SK-N-SH (cell line): ENCODE results near the gene FLYWCH1. TPM values are rescaled to one million over a fixed set of nuclear protein-coding genes. Genes with fewer than 3 reads are reported as not detected.

Experiments
- CTCF ChIA-PET: fragments of 300-600, 350-600 bp; formaldehyde crosslinking; extraction: SDS; loops from one replicate; lab custom pipeline; 2021; lab: Yijun Ruan, JAX
- POLR2A ChIA-PET: fragments of 350-600 bp; sonication (Branson Sonifier 250); formaldehyde crosslinking; extraction: SDS; loops from one replicate; lab custom pipeline; 2020; ENCODE audit warnings: antibody characterized with exemption, inconsistent platforms; lab: Yijun Ruan, JAX
- DNase-seq: peaks from one replicate; pipeline ENCODE4 v3.0.0; 2012
- H2AFZ ChIP-seq: fragments of 200-600 bp; sonication (generic); 2 replicates; pipeline ENCODE4 v1.8.1; 2016; ENCODE audit warnings: antibody characterized with exemption, mild to moderate bottlenecking, low read depth
- H3F3A ChIP-seq: fragments of 200-600 bp; sonication (generic); replicated peaks from 2 replicates; pipeline ENCODE3; 2016; ENCODE audit warnings: antibody characterized with exemption, mild to moderate bottlenecking; ENCODE audit not compliant: insufficient read depth
- H3K27ac ChIP-seq, 2 experiments: fragments of 200-500 bp in 1 of 2; fragments of 200-600 bp in 1 of 2; sonication (Bioruptor generic) in 1 of 2; sonication (generic), shearing (Covaris generic) in 1 of 2; 2 replicates each; pipeline versions ENCODE4 v1.5.1 to v1.6.1; 2014 to 2016; ENCODE audit warnings: low read depth in 2 of 2, inconsistent platforms in 1 of 2, low read length in 1 of 2, mild to moderate bottlenecking in 1 of 2, mixed read lengths in 1 of 2
- H3K27me3 ChIP-seq: fragments of 200-600 bp; sonication (generic), shearing (Covaris generic); 2 replicates; pipeline ENCODE4 v1.6.1; 2016; ENCODE audit warnings: mixed run types; ENCODE audit not compliant: insufficient read depth
- H3K36me3 ChIP-seq, 2 experiments: fragments of 200-500 bp in 1 of 2; fragments of 200-600 bp in 1 of 2; sonication (Bioruptor generic) in 1 of 2; sonication (generic) in 1 of 2; replicated peaks in 1 of 2; 2 replicates each; pipeline versions ENCODE3 to v1.5.1; 2014 to 2016; ENCODE audit warnings: low read length in 1 of 2, mild to moderate bottlenecking in 1 of 2; ENCODE audit not compliant: insufficient read depth in 2 of 2, control insufficient read depth in 1 of 2
- H3K4me1 ChIP-seq, 2 experiments: fragments of 200-500 bp in 1 of 2; fragments of 200-600 bp in 1 of 2; sonication (Bioruptor generic) in 1 of 2; sonication (generic), shearing (Covaris generic) in 1 of 2; 2 replicates each; pipeline versions ENCODE4 v1.5.1 to v1.6.1; 2014 to 2016; ENCODE audit warnings: low read depth in 1 of 2, low read length in 1 of 2, mixed run types in 1 of 2; ENCODE audit not compliant: insufficient read depth in 2 of 2, control insufficient read depth in 1 of 2
- H3K4me2 ChIP-seq: fragments of 200-600 bp; sonication (generic), shearing (Covaris generic); 2 replicates; pipeline ENCODE4 v1.6.1; 2017; ENCODE audit warnings: mixed run types
- H3K4me3 ChIP-seq, 2 experiments: fragments of 200-500 bp in 1 of 2; fragments of 200-600 bp in 1 of 2; sonication (Bioruptor generic) in 1 of 2; sonication (generic), shearing (Covaris generic) in 1 of 2; 2 replicates each; pipeline versions ENCODE4 v1.5.1 to v1.8.1; 2014 to 2016; ENCODE audit warnings: low read depth in 2 of 2, inconsistent platforms in 1 of 2, low read length in 1 of 2, mild to moderate bottlenecking in 1 of 2, mixed read lengths in 1 of 2, moderate library complexity in 1 of 2
- H3K79me2 ChIP-seq: fragments of 200-600 bp; sonication (generic); 2 replicates; pipeline ENCODE4 v1.8.1; 2017; ENCODE audit warnings: mild to moderate bottlenecking; ENCODE audit not compliant: insufficient read depth
- H3K9ac ChIP-seq: fragments of 200-600 bp; sonication (generic); 2 replicates; pipeline ENCODE4 v1.6.1; 2017; ENCODE audit warnings: mixed run types
- H3K9me2 ChIP-seq: fragments of 200-600 bp; sonication (generic); 2 replicates; pipeline ENCODE4 v1.6.1; 2017; ENCODE audit warnings: mixed run types
- H3K9me3 ChIP-seq: fragments of 200-600 bp; sonication (generic); 2 replicates; pipeline ENCODE4 v1.6.1; 2017; ENCODE audit warnings: mixed run types, mild to moderate bottlenecking, moderate library complexity
- H4K20me1 ChIP-seq: fragments of 200-600 bp; sonication (generic); 2 replicates; pipeline ENCODE4 v1.6.1; 2017; ENCODE audit warnings: mild to moderate bottlenecking, mixed run types; ENCODE audit not compliant: insufficient read depth
- CHD2 ChIP-seq: fragments of 150-350 bp; IDR thresholded peaks from 2 replicates; pipeline ENCODE4 v1.6.1; 2018; ENCODE audit warnings: low read length; ENCODE audit not compliant: partially characterized antibody
- ELF1 ChIP-seq: IDR thresholded peaks from 2 replicates; pipeline ENCODE4 v1.4.0; 2012
- EZH2phosphoT487 ChIP-seq: fragments of 200-600 bp; sonication (generic); IDR thresholded peaks from 2 replicates; pipeline ENCODE4 v1.6.1; 2017; ENCODE audit warnings: low read depth, mixed run types, mild to moderate bottlenecking, antibody characterized with exemption, moderate library complexity, borderline replicate concordance
- FOXM1 ChIP-seq: IDR thresholded peaks from 2 replicates; pipeline ENCODE4 v1.4.0; 2012; ENCODE audit warnings: low read depth, mild to moderate bottlenecking
- GABPA ChIP-seq: IDR thresholded peaks from 2 replicates; pipeline ENCODE4 v1.4.0; 2012; ENCODE audit warnings: low read depth, mild to moderate bottlenecking
- GATA2 ChIP-seq: sonication (generic); formaldehyde crosslinking; IDR thresholded peaks from 2 replicates; pipeline ENCODE4 v1.5.0; 2020; ENCODE audit warnings: mild to moderate bottlenecking, missing genetic modification reagents
- MEF2A ChIP-seq: IDR thresholded peaks from 2 replicates; pipeline ENCODE4 v1.4.0; 2012; ENCODE audit warnings: low read depth, borderline replicate concordance
- MXI1 ChIP-seq: IDR thresholded peaks from 2 replicates; pipeline ENCODE4 v1.6.1; 2012; ENCODE audit warnings: mild to moderate bottlenecking, low read depth, low read length, improper control_type of control experiment
- NRF1 ChIP-seq: IDR thresholded peaks from 2 replicates; pipeline ENCODE4 v1.6.1; 2012; ENCODE audit warnings: low read depth, mild to moderate bottlenecking, low read length
- PBX3 ChIP-seq: IDR thresholded peaks from 2 replicates; pipeline ENCODE4; 2012
- POLR2AphosphoS5 ChIP-seq: IDR thresholded peaks from 2 replicates; pipeline ENCODE4 v1.6.1; 2012; ENCODE audit warnings: low read depth, low read length
- REST ChIP-seq: IDR thresholded peaks from 2 replicates; pipeline ENCODE4 v1.6.1; 2012; ENCODE audit warnings: mild to moderate bottlenecking, low read depth, low read length, moderate library complexity
- RFX5 ChIP-seq: IDR thresholded peaks from 2 replicates; pipeline ENCODE4 v1.6.1; 2012; ENCODE audit warnings: mild to moderate bottlenecking, improper control_type of control experiment, low read length
- RXRA ChIP-seq: IDR thresholded peaks from 2 replicates; pipeline ENCODE4 v1.4.0; 2012; ENCODE audit warnings: low read depth, mild to moderate bottlenecking, borderline replicate concordance
- SIN3A ChIP-seq: IDR thresholded peaks from 2 replicates; pipeline ENCODE4 v1.6.1; 2012; ENCODE audit warnings: low read depth, mild to moderate bottlenecking, low read length, moderate library complexity, borderline replicate concordance
- SMC3 ChIP-seq: IDR thresholded peaks from 2 replicates; pipeline ENCODE4 v1.6.1; 2012; ENCODE audit warnings: low read depth, low read length, improper control_type of control experiment
- TAF1 ChIP-seq: IDR thresholded peaks from 2 replicates; pipeline ENCODE4 v1.6.1; 2012; ENCODE audit warnings: low read depth, mild to moderate bottlenecking, low read length, moderate library complexity, borderline replicate concordance
- USF1 ChIP-seq: IDR thresholded peaks from 2 replicates; pipeline ENCODE4 v1.4.0; 2012; ENCODE audit warnings: low read depth, borderline replicate concordance
- USF2 ChIP-seq: fragments of 150-350 bp; IDR thresholded peaks from 2 replicates; pipeline ENCODE4 v1.6.1; 2017; ENCODE audit warnings: antibody characterized with exemption, low read length, low read depth, borderline replicate concordance
- WGBS: methylation state at CpG from one replicate; pipeline ENCODE4 v1.1.6; 2017; ENCODE audit warnings: low lambda C conversion rate; 5-methylcytosine and 5-hydroxymethylcytosine counted together
- polyA plus RNA-seq, 3 experiments: library from polyadenylated mRNA; depleted of rRNA; stranded (reverse); fragments of >200 nt; gene quantifications; 2 replicates each; pipeline ENCODE4 v1.2.3, GENCODE V29; 2012

FLYWCH1 gene
- 22.4 and 30.1 TPM in 2 replicates for polyA plus RNA-seq (2012; rRNA removed)
- polyA plus RNA-seq (2012; cell fraction: cytosol; rRNA removed), result 7.3 and 14.1 TPM in 2 replicates
- polyA plus RNA-seq (2012; cell fraction: nucleus; rRNA removed), result 102 and 122 TPM in 2 replicates

- Histone ChIP-seq H3K4me1 (peaks cover 7 to 17% of the 10 kb centered on the region in 2 experiments; a peak in 3 of 4 replicates), H4K20me1 (no peaks in the 10 kb centered on the region), H3K4me2 (peak within 1 kb of the TSS; percentile 94), H3K27ac (peak within 1 kb of the TSS; percentile 53 to 65; a peak in 3 of 4 replicates), H3K9me3 (no peaks in the 10 kb centered on the region), H3K9ac (peak within 1 kb of the TSS; percentile 75), H3F3A (peaks cover 33% of the 10 kb centered on the region), H2AFZ (peak within 1 kb of the TSS; percentile 93), H3K4me3 (peak within 1 kb of the TSS; percentile 65 to 96), H3K9me2 (no peaks in the 10 kb centered on the region), H3K27me3 (no peaks in the 10 kb centered on the region), H3K36me3 (peaks cover 4 to 19% of the 10 kb centered on the region in 2 experiments), H3K79me2 (peaks cover 24% of the 10 kb centered on the region)
- TF ChIP-seq TAF1, result peak; percentile 67
- peak; percentile 84; the same call in 1 of the 2 replicates for TF ChIP-seq SIN3A
- TF ChIP-seq PBX3, result peak; percentile 53
- TF ChIP-seq RFX5, result peak; percentile 29; the same call in 1 of the 2 replicates
- peak; percentile 90 for TF ChIP-seq NRF1
- TF ChIP-seq POLR2AphosphoS5, result peak; percentile 56
- TF ChIP-seq ELF1, result no peak
- no peak for TF ChIP-seq USF2
- TF ChIP-seq EZH2phosphoT487, result no peak
- TF ChIP-seq GATA2 (CRISPR knock-in tag), result no peak
- no peak for TF ChIP-seq REST
- no peak for TF ChIP-seq FOXM1
- TF ChIP-seq MXI1, result peak; percentile 80; the same call in 1 of the 2 replicates
- TF ChIP-seq MEF2A, result no peak
- TF ChIP-seq USF1, result no peak
- TF ChIP-seq SMC3, result no peak
- peak; percentile 65 for TF ChIP-seq CHD2
- 0 out of 2 replicates have a peak, but pooled peaks have one; percentile 7 for TF ChIP-seq GABPA
- no peak for TF ChIP-seq RXRA
- DNase-seq, result peak; percentile 97
- WGBS, result 0% methylated on average over 8 of the region's 85 CpGs
- POLR2A ChIA-PET, result interaction anchor here (0.7 to 3.1 kb wide), 2 partner anchors 29 to 66 kb away, joined by 3 to 12 read pairs; partner anchors contain the start of gene FLYWCH2
- CTCF ChIA-PET, result interaction anchor here (0.6 to 7.4 kb wide), 11 partner anchors 9 to 193 kb away, joined by 3 to 54 read pairs (median 5); partner anchors contain the start of gene PRSS22
Observed at GRCh38 chr16:2911638-2912329, at the start of gene FLYWCH1. Gene FLYWCH1 (plus strand): TSS chr16:2911931. CDS start chr16:2929686, 17,755 bp downstream.
